Measurements from ENCODE around the gene HS1BP3. TPM values are rescaled to one million over a fixed set of nuclear protein-coding genes. Genes with fewer than 3 reads are reported as not detected.
A peak's percentile ranks its signal among the peaks of the same experiment; 100 is the strongest.

HS1BP3 gene
- total RNA-seq, 1 experiment from 2014 or later: 34.5 TPM

DNA sequence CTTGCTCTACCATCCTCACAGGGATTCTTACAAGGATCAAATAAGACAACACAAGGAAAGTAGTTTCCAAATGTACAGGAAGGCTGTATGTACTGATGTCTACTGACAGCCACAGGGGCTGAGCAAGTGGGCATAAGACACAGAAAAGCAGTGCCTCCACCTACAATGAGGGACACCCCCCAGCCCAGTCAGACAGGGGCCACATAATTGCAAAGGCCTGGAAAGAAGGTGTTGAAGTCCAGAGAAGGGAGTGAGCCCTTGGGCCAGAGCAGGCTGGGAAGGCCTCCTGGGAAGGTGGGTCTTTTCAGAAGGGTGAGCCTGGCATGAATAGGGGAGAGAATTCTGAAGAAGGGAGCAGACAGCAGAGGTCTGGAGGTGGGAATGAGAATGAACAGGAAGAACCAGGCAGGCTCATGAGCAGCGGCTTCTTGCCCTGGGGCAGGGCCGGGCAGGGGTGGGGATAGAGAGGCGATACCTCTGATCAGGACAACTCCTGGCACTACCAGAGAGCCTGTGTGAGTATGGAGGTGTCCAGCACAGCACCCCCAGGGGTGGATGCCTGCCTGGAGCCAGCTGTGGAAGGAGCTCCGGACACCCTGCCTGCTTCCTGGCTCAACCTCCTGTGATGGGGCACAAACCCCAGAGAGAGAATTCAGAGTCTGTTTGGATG is 30.1 kb downstream of the HS1BP3 start:
- no peak for DNase-seq (ENCODE audit: extremely low read depth, low read depth)

DNA sequence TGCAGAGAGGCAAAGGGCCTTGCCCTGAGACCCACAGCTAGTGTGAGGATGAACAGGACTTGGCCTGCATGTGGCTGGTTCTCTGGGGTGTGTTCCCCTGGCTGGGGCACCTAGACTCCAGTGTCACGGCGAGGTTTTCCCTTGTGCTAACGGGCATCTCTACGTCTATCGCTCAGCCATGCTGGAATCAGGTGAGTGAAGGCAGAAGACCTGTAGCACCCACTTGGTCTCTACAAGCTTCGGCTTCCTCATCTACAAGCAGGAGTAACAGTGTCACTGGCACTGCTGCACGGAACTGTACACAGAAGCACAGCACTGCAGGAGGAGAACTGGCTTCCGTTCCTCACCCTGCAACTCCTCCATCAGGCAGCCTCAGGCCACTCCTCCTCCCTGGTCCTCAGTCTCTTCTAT is 30.6 kb downstream of the HS1BP3 start:
- DNase-seq (ENCODE audit: extremely low read depth, low read depth): no peak

- DNase-seq (ENCODE audit: extremely low read depth, low read depth): no peak
Measured at GRCh38 chr2:20619624-20620024, 31.3 kb downstream of the HS1BP3 start.

DNA sequence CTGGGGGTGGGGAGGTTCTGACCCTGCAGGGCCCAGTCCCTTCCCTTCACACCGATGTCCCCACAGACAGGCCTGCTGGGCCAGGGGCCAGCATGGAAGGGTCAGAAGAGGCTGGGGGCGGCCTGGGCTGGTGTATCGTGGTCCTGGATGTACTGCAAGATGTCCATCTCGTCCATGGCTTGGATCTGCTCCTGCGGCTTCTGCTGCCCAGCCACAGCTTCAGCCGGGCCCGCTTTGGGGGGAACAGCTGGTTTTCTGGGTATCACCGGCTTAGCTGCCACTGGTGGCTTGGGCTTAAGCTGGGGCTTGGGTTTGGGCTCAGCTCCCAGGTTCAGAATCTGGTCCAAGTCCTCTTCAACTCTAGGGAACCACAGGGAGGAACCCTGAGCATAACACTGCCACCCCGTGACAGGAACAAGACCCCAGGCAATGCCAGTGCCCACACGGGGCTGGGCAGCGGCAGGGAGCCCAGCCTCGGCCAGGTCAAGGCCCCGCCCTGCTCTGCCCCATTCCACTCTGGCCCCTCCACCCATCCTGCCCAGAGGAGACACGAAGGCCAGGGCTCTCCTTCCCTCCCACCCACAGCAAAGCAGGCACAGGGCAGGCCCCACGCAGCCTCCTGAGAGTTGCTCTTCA is 31.9 kb downstream of the HS1BP3 start:
- DNase-seq (ENCODE audit: extremely low read depth, low read depth): no peak

DNA sequence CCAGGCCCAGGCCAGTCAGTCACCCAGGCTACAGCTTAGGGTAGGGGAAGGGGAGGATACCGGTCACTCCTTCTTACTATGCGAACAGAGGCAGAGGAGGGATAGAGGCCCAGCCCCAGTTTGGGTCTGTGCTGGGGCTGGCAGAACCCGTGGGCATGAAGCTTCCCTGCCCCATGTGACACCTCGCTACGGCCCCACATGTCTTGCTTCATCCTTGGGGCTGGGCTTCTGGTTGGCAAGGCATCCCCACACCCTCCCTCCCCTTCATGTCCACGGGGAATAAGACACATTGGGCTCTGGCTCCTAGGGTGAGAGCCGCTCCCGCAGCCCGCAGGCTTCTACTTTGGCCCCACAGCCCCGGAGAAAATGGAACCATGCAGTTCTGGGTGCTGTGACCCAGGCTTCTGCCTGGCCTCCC is 32.4 kb downstream of the HS1BP3 start:
- peak; percentile 68 for DNase-seq (ENCODE audit: extremely low read depth, low read depth)

DNA sequence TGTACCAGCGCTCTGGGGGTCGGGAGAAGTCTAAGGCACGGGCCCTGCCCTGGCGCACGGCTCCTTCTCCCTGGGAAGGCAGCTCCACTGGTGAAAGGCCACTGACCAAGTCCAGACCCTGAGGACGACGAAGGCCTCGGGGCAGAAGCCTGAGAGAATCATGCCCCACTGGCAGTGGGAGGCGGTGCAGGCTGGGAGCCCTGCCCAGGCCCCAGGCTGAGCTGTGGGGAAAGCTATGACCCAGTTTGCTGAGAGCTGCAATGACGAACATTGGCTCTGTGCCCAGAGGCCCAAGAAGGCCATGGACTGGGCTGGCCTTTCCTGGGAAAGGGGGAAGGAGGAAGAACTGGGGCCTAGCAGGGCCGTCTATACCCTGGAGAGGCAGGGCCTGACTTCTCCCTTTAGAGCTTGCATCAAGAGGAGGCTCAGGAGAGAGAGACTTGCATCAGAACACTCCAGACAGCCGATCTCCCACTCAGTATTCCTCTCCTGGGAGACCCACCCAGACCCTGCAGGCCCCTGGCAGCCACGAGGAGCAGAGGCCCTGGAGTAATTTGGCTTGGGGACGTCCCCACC is 32.9 kb downstream of the HS1BP3 start:
- DNase-seq (ENCODE audit: extremely low read depth, low read depth): peak; percentile 99

- DNase-seq (ENCODE audit: extremely low read depth, low read depth): peak; percentile 68
Measured at GRCh38 chr2:20617081-20617575, 33.8 kb downstream of the HS1BP3 start.

DNA sequence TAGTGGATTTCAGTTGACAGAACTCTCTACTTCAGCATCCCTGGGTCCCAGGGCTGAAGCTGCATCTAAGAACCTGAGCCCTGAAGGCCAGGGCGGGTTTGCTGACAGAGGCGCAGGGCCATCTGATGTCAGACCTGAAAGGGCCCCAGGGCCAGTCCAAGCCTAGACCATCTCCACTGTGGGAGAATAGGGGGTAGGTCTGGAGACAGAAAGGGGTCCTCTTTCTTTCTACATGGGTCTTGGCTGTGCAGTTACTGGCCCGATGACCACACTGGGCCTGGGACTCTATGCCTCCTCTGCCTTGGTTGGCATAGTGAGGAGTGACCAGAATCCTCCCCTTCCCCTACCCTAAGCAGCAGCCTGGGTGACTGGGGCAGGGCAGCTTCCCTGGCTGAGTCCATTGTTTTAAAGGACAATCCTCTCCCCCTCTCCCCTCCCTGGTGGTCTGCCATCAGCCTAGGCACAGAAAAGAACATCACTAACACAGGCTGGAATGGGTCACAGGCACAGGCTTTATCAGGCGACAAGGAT is 34.5 kb downstream of the HS1BP3 start:
- no peak for DNase-seq (ENCODE audit: extremely low read depth, low read depth)

GRCh38 chr2:20615466-20616241 is 35.2 kb downstream of the HS1BP3 start:
- DNase-seq (ENCODE audit: extremely low read depth, low read depth): no peak

- DNase-seq (ENCODE audit: extremely low read depth, low read depth): no peak
Measured at GRCh38 chr2:20615068-20615465, 35.8 kb downstream of the HS1BP3 start.

DNA sequence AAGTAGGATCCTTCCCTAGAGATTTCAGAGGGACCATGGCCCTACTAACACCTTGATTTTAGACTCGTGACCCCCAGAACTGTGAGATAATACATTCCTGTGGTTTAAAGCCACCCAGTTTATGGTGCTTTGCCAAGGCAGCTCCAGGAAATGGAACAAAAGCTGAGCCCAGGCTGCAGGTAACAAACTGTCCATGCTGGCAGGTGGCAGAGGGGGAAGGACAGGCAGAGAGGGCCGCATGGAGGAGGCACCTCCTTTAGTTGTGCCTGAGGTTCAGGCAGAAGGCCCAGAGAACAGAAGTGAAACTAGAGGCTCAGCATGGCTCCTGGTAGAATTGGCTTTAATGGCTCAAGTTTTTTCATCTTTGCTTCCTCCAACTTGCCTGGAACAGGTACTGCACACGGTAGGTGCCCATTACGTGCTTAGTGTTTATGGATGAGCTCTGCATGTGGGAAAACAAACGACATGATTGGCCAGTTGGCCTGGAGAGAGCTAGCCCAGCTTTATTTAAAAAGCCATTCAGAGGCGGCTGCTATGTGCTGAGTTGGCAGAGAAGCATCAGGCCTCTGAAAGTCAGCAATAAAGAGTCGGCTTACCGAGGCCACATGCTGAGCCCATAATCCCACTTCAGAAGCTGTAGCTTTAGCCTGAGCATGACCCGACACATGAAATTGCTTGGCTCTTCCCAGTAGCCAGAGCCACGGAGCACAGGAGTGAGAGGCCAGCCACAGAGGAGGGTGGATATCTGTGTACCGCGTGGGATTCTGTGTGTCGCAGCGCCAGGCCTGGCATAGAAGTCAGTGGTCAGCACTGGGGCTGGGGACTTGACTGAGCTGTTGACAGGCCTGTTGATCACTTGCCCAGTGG is 36.5 kb downstream of the HS1BP3 start:
- no peak for DNase-seq (ENCODE audit: extremely low read depth, low read depth)

GRCh38 chr2:20612925-20613916 is 37.7 kb downstream of the HS1BP3 start:
- DNase-seq (ENCODE audit: extremely low read depth, low read depth): no peak

- DNase-seq (ENCODE audit: extremely low read depth, low read depth): no peak
Measured at GRCh38 chr2:20611844-20612356, 39.0 kb downstream of the HS1BP3 start.

- no peak for DNase-seq (ENCODE audit: extremely low read depth, low read depth)
Measured at GRCh38 chr2:20611077-20611843, 39.6 kb downstream of the HS1BP3 start.

DNA sequence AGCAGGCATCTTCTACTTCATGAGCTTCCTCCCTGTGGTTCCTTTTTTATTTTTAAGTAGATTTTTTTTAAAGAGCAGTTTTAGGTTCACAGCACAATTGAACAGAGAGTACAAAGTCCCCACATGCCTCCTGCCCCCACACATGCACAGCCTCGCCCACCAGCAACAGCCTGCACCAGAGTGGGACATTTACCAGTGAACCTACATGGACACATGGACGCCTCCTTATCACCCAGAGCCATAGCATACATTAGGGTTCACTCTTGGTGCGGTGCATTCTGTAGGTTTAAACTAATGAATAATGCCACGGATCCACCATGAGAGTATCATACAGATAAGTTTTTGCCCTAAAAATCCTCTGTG is 40.9 kb downstream of the HS1BP3 start:
- DNase-seq (ENCODE audit: extremely low read depth, low read depth): no peak

- DNase-seq (ENCODE audit: extremely low read depth, low read depth): no peak
Measured at GRCh38 chr2:20609349-20609994, 41.4 kb downstream of the HS1BP3 start.

- no peak for DNase-seq (ENCODE audit: extremely low read depth, low read depth)
Measured at GRCh38 chr2:20608666-20609348, 42.1 kb downstream of the HS1BP3 start.
